ENCODE data around the gene TNN.
"Not testable (repeated sequence)": the region's sequence is repeated elsewhere in the genome, so short reads cannot be mapped to it uniquely, and the experiment has no call there.

TNN gene, protein sequence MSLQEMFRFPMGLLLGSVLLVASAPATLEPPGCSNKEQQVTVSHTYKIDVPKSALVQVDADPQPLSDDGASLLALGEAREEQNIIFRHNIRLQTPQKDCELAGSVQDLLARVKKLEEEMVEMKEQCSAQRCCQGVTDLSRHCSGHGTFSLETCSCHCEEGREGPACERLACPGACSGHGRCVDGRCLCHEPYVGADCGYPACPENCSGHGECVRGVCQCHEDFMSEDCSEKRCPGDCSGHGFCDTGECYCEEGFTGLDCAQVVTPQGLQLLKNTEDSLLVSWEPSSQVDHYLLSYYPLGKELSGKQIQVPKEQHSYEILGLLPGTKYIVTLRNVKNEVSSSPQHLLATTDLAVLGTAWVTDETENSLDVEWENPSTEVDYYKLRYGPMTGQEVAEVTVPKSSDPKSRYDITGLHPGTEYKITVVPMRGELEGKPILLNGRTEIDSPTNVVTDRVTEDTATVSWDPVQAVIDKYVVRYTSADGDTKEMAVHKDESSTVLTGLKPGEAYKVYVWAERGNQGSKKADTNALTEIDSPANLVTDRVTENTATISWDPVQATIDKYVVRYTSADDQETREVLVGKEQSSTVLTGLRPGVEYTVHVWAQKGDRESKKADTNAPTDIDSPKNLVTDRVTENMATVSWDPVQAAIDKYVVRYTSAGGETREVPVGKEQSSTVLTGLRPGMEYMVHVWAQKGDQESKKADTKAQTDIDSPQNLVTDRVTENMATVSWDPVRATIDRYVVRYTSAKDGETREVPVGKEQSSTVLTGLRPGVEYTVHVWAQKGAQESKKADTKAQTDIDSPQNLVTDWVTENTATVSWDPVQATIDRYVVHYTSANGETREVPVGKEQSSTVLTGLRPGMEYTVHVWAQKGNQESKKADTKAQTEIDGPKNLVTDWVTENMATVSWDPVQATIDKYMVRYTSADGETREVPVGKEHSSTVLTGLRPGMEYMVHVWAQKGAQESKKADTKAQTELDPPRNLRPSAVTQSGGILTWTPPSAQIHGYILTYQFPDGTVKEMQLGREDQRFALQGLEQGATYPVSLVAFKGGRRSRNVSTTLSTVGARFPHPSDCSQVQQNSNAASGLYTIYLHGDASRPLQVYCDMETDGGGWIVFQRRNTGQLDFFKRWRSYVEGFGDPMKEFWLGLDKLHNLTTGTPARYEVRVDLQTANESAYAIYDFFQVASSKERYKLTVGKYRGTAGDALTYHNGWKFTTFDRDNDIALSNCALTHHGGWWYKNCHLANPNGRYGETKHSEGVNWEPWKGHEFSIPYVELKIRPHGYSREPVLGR (N-terminal part only)

DNA sequence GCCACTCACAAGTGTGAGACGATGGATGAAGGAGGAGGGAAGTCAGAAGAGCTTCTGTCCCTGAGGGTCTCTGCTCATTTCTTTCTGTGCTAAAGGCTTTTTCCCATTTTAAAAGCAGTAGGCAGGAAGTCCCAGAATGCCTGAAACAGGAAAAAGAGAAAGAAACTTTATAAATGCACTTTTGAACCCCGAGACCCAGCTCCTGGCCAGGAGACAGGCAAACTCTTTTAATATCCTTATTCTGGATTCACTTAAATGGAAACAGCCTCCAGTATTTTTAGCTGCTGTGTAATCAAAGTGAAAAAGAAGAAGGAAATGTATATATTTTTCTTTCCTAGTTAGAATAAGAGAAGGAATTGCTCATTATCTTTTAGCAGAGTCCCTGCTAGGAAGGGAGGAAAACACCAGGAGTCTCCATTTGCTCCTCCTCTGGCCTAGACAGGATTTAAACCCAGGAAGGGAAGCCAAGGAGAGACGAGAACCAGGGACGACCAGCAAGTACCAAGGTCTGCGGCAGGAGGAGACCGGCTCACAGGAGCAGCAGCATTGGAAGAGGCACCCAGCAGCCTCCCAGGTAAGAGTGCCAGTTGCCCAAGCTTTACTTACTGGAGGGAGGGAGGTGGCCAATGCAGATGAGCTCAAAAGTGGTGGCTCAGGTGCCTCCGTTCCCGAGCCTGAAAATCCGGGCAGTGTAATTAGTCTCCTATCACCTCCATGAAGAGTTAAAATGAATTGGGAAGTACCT, at the start of gene TNN:
Gene TNN (plus strand): TSS at position 472 of the 745 bp plus-strand sequence. CDS start 9,586 bp downstream, outside the sequence.
- DNase-seq, result no peak

DNA sequence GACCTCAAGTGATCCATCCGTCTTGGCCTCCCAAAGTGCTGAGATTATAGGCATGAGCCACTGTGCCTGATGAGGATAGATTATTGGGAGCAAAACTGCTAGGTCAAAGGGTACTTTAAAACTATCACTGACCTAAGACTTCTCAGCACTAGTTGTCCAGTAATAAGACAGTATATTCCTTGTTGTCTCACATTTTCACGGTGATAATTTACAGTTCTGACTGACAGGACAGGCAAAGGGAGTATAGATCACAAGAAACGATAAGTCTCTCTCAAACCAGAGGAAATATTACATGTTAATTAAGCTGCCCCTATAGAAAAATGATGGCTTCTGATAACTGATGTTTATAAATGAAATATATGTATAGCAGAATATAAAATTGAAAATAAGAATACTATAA, 48.1 kb upstream of the TNN start:
- DNase-seq, result no peak

DNA sequence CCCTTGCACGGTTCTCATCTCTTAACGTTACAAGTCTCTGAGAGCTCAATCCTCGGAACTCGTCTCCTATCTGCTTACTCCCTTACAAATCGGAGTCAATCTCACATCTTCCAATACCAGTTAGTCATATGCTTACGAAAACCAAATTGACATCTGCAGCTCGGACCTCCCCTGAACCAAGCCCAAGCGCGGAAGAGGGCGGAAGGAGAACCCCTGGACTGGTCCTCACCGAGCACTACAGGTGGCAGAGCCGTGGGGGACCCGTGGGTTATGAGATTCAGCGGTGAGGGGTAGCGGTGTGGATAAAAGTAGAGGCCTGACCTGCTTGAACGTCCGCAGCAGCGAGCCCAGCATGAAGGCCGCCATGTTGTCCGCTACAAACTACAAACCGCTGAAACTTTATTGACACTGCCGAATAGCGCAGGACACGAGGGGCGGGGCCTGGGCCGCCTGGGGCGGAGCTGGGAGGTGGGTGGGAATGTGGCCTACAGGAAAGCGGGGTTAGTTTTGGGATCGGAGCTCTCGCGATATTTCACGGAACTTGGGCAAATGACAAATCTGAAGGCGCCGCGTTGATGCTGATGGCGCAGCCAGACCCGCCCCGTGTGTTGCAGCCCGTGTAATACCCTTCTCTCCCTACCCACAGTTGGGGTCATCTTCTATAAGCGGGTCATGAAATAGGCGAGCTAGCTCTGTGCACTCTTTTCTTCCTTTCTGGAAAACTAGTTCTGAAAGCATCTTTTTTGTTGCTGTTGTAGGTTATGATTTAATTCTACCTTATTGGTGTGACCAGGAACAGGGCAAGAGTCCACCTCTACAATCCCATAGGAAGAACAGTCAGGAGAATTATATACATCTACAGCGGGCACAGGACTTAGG, 44.4 kb upstream of the TNN start, which contains the start of gene MRPS14:
Gene MRPS14 (minus strand): TSS at position 383 of the 879 bp plus-strand sequence. CDS start 17 bp downstream, at position 366.
- DNase-seq, result peak; percentile 84

DNA sequence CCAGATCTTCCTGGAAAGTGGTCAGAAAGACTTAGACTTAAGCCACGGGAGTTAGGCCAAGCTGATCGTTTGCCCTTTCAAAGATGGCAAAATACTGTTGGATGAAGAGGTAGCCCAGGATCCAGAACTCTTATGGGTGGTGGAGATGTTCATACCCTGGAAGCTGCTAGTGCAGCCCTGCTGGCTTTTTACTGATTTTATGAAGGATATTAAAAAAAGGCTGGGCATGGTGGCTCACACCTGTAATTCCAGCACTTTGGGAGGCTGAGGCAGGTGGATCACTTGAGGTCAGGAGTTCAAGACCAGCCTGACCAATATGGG, 43.8 kb upstream of the TNN start:
- not testable (repeated sequence) for DNase-seq

DNA sequence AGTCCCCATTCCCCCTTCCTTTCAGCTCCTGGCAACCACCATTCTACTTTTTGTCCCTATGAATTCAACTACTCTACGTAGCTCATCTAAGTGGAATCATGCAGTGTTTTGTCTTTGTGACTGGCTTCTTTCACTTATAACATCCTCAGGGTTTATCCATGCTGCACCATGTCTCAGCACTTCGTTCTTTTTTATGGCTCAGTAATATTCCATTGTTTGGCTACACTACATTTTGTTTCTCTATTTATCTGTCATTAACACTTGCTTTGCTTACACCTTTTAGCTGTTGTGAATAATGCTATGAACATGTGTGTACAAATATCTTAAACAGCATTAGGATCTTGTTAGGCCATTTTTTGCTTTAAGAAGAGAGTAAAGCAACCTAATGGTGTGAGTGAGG, 42.9 kb upstream of the TNN start:
- DNase-seq, result no peak

DNA sequence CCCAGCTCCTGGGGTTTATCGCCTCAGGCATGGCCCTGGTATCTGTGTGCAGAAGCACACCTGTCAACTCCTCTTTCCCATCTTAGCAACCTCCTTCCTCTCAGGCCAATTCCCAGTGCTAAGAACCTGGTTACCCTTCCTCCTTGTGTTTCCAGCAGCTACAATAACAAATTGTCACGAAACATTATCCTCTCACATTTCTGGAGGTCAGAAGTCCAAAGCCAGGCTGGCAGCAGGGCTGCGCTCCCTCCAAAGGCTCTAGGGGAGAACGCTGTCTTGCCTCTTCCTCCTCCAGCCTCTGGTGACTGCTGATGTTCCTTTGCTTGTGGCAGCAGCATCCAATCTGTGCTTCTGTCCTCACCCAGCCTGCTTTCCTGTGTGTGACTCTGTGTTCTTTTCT, 33.7 kb upstream of the TNN start:
- DNase-seq, result no peak

DNA sequence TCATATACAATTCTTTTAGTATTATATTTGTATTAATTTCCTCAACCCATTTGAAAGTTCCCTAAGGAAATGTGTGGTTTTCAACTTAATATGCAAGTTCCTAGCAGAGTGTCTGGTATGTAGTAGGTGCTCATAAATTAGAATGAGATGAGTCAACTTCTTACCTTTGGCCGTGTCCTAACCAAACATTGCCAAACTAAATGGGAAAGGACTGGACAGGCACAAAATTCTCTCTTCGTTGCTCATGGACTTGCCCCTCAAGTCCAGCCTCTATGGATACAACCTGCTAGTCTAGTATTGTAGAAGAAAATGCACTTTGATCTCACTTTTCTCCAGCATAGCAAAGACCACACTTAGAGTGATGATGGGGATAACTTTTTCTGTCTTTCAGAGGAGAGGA, 32.9 kb upstream of the TNN start:
- no peak for DNase-seq

DNA sequence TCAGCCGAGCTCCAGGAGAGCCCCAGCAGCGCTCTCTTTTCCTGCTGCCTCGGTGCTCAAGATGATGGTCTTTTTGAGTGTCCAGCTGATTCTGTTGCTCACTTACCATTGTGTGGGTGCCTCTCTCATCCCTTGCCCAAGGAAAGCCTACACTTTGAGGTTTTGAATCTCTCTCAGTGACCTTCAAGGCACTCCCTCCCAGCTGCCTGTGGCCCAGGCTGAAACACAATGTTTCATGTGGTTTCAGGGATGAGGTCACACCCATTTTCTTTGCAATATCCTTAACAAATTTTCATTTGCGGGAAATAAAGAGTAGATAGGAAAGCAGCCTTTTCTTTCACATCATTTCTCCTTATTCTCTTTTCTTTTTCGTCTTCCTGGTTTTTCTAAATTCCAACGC, 31.8 kb upstream of the TNN start:
- no peak for DNase-seq

DNA sequence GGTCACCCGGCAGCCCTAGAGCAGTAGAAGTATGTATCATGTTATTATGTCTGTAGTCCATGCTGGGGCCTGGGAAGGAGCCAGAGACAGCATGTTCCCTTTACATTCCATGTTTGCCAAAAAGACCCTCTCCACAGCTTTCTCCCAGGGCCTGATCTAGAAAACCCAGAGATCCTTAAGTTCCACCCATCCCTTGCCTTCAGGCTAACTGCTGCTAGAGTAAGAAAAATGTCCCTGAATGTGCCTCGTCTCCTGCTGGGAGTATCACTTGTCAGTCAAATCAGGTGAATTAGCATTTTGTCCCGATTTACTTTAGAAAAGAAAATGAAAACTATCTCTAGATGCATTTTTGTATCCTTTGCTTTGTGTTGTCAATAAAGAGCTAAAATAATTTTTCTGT, 31.2 kb upstream of the TNN start:
- no peak for DNase-seq

DNA sequence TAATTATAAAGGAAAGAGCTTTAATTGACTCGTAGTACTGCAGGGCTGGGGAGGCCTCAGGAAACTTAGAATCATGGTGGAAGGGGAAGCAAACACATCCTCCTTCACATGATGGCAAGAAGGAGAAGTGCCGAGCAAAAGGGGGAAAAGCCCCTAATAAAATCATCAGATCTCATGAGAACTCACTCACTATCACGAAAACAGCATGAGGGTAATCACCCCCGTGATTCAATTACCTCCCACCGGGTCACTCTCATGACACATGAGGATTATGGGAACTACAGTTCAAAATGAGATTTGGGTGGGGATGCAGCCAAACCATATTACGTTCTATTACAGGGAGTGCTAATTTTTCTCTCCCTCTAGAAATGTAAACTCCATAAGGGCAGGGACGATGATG, 30.2 kb upstream of the TNN start:
- DNase-seq, result no peak

DNA sequence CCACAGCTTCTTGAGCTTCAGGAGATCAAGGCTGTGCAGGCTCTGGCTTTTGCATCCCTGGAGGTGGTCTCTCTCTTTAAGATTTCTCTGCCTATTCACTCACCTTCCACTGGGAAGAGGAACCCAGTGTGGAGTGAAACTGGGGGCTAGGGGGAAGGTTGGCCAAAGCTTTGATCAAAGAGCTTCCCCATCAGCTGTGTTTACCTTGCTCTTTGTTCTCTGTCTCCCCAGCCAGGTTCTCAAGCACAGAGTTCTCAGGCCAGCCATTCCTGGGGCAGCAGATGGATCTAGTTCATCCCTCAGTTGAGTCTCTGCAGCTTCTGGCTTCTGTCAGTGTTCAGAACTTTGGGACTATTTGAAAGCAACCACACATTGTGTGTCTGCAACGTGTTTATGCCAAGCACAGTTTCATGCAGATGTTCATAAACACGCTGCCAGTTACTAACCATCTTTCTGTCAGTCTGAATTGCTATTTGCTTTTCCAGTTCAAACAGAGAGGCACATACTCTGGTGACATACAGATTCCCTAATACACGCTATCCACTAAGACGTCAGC, 27.2 kb upstream of the TNN start:
- no peak for DNase-seq

DNA sequence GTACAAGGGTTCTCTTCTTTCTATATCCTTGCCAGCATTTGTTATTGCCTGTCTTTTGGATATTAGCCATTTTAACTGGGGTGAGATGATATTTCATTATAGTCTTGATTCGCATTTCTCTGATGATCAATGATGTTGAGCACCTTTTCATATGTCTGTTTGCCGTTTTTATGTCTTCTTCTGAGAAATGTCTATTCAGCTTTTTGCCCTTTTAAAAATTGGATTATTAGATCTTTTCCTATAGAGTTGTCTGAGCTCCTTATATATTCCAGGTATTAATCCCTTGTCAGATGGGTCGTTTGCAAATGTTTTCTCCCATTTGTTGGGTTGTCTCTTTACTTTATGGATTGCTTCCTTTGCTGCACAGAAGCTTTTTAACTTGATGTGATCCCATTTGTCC, 25.0 kb upstream of the TNN start:
- DNase-seq, result no peak

DNA sequence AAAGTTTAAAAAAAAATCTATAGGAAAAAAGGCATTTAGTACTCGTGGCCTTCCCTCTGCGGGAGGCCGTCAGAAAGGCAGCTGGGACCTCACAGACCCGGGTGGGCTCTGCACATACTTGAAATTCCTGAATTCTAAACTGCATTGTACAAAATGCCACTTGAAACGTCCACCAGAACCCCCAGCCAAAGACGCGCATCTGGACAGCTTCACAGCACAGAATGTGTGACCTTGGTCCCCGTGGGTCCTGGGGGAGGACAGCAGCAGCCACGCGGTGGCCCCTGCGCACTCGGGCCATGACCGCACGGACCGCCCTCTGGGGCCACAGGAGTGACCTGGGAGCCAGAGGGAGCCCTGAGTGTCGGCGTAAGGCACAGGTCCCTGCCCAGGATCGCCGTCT, 23.8 kb upstream of the TNN start:
- DNase-seq, result no peak

DNA sequence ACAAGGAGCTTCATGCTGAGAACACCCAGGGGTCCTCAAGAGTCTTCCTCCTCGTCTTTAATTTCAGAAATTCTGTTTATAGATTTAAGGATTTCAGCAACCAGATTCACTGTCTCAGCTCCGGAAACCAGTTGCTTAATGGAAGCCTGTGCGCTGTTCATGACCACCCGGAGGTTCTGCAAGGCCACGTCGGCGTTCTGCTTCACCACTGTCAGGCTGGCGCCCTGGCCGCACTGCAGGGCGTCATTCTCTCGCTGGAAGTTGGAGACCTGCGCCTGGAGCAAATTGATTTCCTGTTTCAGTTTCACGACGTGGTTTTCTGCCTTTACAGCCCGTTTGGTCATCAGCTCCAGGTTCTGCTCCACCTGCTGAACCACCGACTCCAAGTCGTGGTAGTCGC, 23.0 kb upstream of the TNN start:
- not testable (repeated sequence) for DNase-seq

DNA sequence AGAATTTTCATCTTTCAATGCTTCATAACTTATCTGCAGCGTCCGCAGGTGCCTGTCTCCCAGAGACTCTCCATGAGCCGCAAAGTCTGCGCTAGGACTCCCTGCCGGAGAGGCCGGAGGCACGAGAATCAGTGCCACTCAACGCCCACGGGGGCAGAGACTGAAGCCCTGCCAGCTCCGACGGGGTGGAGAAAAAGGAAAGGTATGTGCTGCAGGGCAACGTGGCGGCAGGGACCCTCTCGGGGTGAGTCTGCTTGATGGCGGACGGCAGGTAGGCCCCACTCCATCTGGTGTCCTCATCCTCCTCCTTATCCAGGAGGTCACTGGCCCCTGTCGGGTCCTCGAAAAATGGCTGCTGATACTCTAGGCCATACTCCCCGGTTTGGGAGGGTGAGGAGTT, 22.5 kb upstream of the TNN start:
- DNase-seq, result no peak

DNA sequence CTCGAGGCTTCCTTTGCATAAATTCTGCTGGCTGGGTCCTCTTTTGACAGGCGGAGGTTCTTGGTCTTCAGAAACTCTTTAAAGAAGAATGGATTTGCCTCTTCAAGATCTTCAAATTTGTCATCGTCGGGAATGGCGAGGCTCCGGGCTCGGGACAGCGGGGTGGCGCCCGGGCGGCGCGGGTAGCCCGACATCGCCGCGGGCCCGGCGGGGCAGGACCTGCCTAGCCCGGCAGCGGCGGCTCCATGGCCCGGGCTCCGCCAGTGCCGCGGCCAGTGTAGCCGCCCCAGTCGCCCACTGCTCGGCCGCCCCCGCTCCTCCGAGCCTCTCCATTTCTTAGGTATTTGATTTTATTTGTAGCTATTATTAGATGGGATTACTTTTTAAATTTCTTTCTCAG, 22.1 kb upstream of the TNN start:
- no peak for DNase-seq

DNA sequence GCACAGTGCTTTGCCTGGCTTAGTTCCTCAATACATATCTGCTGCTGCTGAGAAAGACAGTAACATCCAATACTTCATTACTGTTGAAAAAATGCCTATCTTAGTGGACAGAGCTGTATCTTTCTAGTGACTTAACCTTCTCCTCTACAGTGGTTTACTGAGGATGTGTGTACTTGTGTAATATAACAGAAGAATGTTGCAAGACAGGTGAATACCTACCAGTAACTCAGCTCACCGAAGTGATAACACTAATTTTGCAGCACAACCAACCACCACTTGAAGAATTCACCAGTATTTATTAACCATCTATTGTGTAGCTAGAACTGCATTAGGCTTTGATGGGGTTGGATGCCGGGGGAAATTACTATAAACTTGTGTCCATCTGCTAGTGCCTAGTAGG, 16.6 kb upstream of the TNN start:
- no peak for DNase-seq

DNA sequence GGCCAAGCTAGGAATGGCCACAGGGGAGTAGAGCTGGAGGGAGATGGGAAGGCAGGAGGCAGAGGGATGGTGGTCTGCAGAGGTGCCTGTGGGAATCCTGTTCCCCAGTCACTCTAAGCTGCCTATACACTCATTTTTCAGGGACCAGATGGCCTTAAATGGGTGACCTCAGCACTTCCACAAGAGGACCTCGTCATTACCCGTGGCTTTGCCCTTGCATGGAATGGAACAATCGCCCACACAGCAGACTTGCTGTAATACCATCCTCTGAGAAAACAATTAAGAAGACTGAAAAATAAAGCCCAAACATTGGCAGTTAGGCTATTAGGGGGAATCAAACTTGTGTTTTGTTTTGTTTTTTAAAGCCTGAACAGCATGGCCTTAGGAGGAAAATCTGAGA, 12.9 kb upstream of the TNN start:
- DNase-seq, result no peak

DNA sequence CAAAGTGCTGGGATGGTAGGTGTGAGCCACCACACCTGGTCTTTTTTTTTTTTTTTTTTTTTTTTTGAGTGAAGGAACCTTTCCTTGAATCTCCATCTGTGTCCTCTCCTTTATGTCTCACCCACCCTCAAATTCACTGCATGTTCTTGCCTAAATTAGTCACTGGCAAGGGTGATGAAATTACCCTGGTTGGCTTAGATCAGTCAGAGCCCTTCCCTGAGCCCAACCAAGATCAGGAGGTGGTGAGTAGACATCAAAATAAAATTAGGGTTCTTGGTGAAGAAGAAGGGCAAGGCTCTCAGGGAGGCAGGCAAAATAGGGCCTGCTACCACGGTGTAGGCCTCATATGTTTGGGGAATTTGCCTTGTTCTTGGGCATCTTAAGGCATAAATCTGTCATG, 5.3 kb upstream of the TNN start:
- DNase-seq, result no peak

DNA sequence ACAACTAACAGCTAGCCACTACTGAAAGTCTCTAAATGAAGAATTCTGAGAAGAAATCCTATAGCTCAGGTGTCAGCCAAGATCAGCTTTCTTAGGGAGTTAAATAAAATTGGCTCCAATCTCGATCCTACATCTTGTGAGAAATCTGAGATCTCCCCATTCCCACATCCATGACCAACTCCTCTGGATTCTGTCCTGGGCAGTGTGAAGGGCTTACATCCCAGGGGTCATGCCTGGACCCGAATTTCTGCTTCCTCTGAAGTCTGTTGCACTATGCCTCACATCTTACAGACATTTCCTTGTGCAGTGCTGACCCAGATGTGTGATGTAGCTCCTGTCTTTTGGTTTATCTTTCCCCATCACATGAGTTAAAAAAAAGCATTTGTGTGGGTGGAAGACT, 4.8 kb upstream of the TNN start:
- DNase-seq, result no peak

DNA sequence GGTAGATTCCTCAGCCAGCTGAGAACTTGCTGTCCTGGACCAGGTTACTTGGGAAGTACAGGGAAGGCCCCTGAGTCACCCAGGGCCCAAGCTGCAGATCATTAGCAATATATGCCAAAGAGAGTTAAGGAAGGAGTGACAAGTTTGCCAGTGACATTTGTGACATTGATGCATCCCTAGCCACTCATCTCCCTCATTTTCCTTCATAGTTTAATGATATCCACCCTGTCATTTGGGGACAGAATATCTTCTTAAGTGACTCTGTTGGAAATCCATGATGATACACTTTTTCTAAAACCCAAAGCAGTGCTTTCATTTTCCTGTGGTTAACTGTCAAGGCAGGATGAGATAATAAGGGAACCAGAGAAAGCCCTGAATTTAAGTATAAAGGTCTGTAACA, 3.2 kb downstream of the TNN start:
- DNase-seq, result no peak

Measured in KG1 (cell line).